Cardiac fibroblast (primary cell): ENCODE data around the gene TMEM143.
"Not testable (repeated sequence)": the region's sequence is repeated elsewhere in the genome, so short reads cannot be mapped to it uniquely, and the experiment has no call there.

Source experiments
- DNase-seq, 2 donors: peaks; one replicate each; pipeline versions ENCODE4 v3.0.0 to v3.0.0-alpha.2; 2010; ENCODE audit warnings: low read depth in 2 of 2
- H3K4me3 ChIP-seq, 2 donors: replicated peaks in 1 of 2; 1 replicate in 1 of 2; 2 replicates in 1 of 2; pipeline ENCODE4 v1.5.1; 2011; ENCODE audit warnings: low read depth in 2 of 2, low read length in 2 of 2, mild to moderate bottlenecking in 2 of 2, moderate library complexity in 1 of 2
- CTCF ChIP-seq: IDR thresholded peaks from one replicate; pipeline ENCODE4 v1.5.1; 2011; ENCODE audit warnings: low read depth, mild to moderate bottlenecking, low read length, inconsistent platforms

The TMEM143 gene

DNA sequence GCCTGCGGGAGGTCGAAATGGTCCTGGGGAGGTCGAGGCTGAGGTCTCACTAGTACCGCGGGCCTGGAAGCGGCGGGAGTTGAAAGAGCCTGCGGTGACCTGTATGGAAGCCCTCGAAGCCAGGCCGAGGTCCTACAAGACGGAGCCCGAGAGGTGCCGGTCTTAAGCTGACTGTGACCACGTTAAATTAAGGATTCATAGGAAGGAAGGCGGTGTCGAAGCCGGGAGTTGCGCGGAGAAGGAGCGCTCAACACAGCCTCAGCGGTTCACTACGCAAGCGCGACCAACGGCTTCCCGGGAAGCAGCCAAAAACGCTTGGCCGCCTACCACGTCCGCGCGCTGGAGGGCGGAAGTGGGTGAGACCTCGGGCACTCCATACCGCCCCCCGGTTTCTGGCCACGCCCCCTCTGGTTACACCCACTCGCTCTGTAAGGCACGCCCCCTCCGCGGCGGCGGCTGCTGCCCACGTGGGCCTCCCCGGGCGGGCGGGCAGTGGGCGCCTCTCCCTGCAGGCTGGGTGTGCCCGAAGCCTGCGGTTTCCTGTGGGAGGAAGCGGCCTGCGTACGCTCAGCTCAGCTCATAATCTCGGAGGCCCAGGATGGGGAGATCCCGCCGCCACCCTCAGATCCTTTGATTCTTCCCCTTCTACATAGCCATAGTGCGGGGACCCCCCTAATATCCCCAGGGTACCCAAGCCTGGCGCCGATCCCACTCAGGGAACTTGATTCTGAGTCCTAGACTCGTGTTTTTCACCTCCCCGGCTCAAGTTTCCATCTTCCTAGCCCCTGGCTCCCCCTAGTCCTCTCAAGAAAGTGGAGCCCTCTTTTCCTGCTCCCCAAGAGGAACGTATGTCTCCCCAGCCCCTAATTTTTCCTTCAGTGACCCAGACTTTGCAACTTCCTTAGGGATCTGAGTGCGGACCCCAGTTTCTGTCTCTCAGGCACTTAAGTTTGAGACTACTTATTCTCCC lies 41.8 kb downstream of the TMEM143 start:
- TF ChIP-seq CTCF, result no peak
- peak overlapping the region; percentile 53 to 55 for H3K4me3 ChIP-seq
- DNase-seq, result peak; percentile 99 to 100

GRCh38 chr19:48321372-48321621 lies 42.4 kb downstream of the TMEM143 start:
- peak; percentile 89 to 96 for DNase-seq
- H3K4me3 ChIP-seq, result peak overlapping the region; percentile 53 to 55
- no peak for TF ChIP-seq CTCF

GRCh38 chr19:48319647-48320541 lies 43.8 kb downstream of the TMEM143 start:
- TF ChIP-seq CTCF, result peak; percentile 87
- no peak overlapping the region for H3K4me3 ChIP-seq
- DNase-seq, result peak; percentile 84 to 88

DNA sequence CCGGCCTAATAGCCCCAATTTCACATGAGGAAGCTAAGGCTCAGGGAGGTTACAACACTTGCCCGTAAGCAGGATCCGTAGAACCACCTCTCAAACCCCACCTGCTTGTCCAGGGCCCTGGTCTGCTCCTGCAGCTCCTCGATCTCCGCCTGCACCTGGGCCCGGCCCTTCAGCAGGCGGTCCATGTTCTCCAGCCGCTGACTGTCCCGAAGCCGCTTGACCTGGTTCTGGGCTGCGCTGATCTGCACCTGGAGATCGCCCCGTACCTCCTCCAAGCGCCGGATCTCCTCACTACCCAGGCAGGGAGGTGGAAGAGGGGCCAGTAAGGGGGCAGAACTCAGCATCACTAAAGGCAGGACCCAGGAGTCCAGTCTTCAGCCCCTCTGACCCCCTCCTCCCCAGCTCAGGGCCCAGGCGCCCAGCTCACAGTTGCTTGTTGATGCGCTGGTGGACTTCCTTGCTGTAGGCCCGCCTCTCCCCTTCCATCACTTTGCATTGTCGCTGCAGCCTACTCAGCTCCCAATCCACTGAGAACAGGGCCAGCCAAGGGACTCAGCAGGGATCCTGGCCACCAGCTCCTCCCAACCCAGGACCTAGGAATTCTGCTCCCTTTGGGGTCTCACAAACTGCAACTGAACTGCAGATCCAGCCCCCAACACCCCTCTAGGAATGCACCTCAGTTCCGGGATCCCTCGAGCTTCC lies 45.3 kb downstream of the TMEM143 start:
- TF ChIP-seq CTCF, result no peak
- DNase-seq, result no peak
- no peak overlapping the region for H3K4me3 ChIP-seq

DNA sequence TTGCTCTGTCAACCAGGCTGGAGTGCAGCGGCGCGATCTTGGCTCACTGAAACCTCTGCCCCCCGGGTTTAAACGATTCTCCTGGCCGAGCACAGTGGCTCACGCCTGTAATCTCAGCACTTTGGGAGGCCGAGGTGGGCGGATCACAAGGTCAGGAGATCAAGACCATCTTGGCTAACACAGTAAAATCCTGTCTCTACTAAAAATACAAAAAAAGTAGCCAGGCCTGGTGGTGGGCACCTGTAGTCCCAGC lies 46.1 kb downstream of the TMEM143 start:
- H3K4me3 ChIP-seq, DNase-seq: not testable (repeated sequence)

GRCh38 chr19:48315712-48316111 lies 48.0 kb downstream of the TMEM143 start:
- no peak overlapping the region for H3K4me3 ChIP-seq
- no peak for TF ChIP-seq CTCF
- no peak for DNase-seq

DNA sequence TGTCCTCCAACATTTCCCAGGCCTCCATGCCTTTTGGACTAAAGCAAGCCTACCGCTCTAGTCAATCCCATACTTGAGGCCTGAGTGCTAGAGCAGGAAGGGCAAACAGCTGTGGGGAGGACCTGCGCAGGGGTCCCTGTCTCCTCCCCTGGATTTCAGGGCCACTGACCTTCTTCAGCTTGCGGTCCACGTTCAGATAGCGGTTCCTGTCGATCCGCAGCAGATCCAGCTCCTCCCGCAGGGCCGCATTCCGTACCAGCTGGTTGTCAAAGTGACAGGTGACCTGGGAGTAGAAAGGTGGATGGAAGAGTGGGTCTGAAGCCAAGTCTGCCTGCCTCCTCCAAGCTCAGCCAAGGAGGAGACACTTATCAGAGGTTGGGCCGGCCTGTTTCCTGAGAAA lies 52.4 kb downstream of the TMEM143 start:
- no peak for DNase-seq
- no peak overlapping the region for H3K4me3 ChIP-seq
- TF ChIP-seq CTCF, result no peak
